Measurements from ENCODE around the gene ATP6V1G2.

Gene ATP6V1G2

DNA sequence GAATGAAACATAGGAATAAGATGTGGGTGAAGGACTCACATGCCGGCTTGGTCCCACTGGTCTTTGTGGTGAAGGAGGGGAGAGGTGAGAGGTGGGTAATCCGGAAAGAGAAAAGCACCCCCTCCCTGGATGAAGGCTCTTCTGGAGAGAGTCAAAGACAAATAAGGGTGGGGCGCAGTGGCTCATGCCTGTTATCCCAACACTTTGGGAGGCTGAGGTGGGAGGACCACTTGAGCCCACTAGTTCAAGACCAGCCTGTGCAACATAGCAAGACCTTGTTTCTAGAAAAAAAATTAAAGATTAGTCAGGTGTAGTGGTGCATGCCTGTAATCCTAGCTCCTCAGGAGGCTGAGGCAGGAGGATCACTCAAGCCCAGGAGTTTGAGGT, 32.7 kb upstream of the ATP6V1G2 start (continued):
- TF ChIP-seq RBAK (tag by site-specific recombination; IDR thresholded peaks at IDR 0.05) (no peak), ZNF155 (tag by site-specific recombination; IDR thresholded peaks at IDR 0.05) (no peak), ZNF311 (tag by site-specific recombination; IDR thresholded peaks at IDR 0.05; ENCODE audit: borderline replicate concordance) (no peak), ZNF561 (tag by site-specific recombination; IDR thresholded peaks at IDR 0.05; ENCODE audit: borderline replicate concordance) (no peak), ZNF830 (tag by site-specific recombination; IDR thresholded peaks at IDR 0.05; ENCODE audit: low read depth) (no peak), ZNF571 (tag by site-specific recombination; IDR thresholded peaks at IDR 0.05) (no peak), ZNF660 (tag by site-specific recombination; IDR thresholded peaks at IDR 0.05) (no peak)

DNA sequence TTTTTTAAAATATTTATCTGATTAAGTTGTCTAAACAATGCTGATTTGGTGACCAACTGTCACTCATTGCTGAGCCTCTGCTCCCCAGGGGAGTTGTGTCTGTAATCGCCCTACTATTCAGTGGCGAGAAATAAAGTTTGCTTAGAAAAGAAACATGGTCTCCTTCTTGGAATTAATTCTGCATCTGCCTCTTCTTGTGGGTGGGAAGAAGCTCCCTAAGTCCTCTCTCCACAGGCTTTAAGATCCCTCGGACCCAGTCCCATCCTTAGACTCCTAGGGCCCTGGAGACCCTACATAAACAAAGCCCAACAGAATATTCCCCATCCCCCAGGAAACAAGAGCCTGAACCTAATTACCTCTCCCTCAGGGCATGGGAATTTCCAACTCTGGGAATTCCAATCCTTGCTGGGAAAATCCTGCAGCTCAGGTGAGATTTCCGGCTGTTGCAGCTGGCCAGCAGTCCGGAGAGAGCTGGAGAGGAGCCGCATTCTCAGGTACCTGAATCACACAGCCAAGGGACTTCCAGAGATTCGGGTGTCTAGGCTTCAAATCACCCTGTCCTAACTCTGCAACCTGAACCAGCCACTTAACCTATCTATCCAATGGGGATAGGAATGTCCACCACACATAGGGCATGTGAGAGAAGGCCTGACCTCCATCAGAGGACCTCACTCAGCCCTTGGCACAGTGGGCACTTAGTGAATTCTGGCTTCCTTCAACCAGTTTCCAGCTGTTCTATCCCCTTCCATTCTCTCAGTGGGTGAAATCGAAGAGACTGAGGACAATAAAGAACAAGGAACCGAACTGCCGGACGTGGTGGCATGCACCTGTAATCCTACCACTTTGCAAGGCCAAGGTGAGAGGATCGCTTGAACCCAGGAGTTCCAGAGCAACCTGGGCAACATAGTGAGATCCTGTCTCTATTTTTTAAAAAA, 32.0 kb upstream of the ATP6V1G2 start:
- Histone ChIP-seq H3K9me3 (ENCODE audit: control insufficient read depth, insufficient read depth, low read depth, low read length) (no peaks in the 10 kb centered on the region), H3K4me3 (ENCODE audit: low read depth, low read length) (no peak overlapping the region), H3K27ac (ENCODE audit: extremely low read depth, low read depth, low read length) (no peak overlapping the region), H3K36me3 (ENCODE audit: control insufficient read depth in 2 of 2, insufficient read depth in 1 of 2, low read length in 2 of 2) (no peaks in the 10 kb centered on the region), H3K4me1 (ENCODE audit: control insufficient read depth, insufficient read depth, low read length) (peaks cover 4% of the 10 kb centered on the region; the same call in 1 of the 2 replicates)
- 0 out of 2 replicates have a peak, but pooled peaks have one; percentile 50 for TF ChIP-seq IKZF3 (tag by site-specific recombination; IDR thresholded peaks at IDR 0.05)
- no peak for TF ChIP-seq SCRT1 (tag by site-specific recombination; IDR thresholded peaks at IDR 0.05; ENCODE audit: borderline replicate concordance)
- 0 out of 2 replicates have a peak, but pooled peaks have one; percentile 56 for TF ChIP-seq GFI1B (tag by site-specific recombination; IDR thresholded peaks at IDR 0.05)
- TF ChIP-seq ZNF341 (tag by site-specific recombination; IDR thresholded peaks at IDR 0.05; ENCODE audit: low read depth): peak; percentile 38; the same call in 1 of the 2 replicates
- TF ChIP-seq, protein P1, sequence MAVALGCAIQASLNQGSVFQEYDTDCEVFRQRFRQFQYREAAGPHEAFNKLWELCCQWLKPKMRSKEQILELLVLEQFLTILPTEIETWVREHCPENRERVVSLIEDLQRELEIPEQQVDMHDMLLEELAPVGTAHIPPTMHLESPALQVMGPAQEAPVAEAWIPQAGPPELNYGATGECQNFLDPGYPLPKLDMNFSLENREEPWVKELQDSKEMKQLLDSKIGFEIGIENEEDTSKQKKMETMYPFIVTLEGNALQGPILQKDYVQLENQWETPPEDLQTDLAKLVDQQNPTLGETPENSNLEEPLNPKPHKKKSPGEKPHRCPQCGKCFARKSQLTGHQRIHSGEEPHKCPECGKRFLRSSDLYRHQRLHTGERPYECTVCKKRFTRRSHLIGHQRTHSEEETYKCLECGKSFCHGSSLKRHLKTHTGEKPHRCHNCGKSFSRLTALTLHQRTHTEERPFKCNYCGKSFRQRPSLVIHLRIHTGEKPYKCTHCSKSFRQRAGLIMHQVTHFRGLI (tag by site-specific recombination; IDR thresholded peaks at IDR 0.05): 0 out of 2 replicates have a peak, but pooled peaks have one; percentile 40
- POLR2A ChIA-PET: no interaction called here
- CTCF ChIA-PET: interaction anchor here (0.5 to 18.7 kb wide), 9 partner anchors 8 to 1582 kb away, joined by 3 to 518 read pairs (median 5); partner anchors contain the start of genes ATP6V1G2, LST1, LTA and NCR3

DNA sequence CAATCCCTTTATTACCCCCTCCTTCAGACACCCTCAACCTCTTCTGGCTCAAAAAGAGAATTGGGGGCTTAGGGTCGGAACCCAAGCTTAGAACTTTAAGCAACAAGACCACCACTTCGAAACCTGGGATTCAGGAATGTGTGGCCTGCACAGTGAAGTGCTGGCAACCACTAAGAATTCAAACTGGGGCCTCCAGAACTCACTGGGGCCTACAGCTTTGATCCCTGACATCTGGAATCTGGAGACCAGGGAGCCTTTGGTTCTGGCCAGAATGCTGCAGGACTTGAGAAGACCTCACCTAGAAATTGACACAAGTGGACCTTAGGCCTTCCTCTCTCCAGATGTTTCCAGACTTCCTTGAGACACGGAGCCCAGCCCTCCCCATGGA, 31.2 kb upstream of the ATP6V1G2 start:
- peaks cover 4% of the 10 kb centered on the region; the same call in 1 of the 2 replicates for H3K4me1 ChIP-seq (ENCODE audit: control insufficient read depth, insufficient read depth, low read length)
- H3K4me3 ChIP-seq (ENCODE audit: low read depth, low read length): no peak overlapping the region
- H3K9me3 ChIP-seq (ENCODE audit: control insufficient read depth, insufficient read depth, low read depth, low read length): no peaks in the 10 kb centered on the region
- ChIA-PET CTCF (interaction anchor here (0.6 to 18.7 kb wide), 6 partner anchors 9 to 226 kb away, joined by 3 to 518 read pairs (median 8); partner anchors contain the start of genes LST1, LTA and NCR3), POLR2A (interaction anchor here (1.4 kb wide), 1 partner anchor 26 kb away, joined by 4 read pairs; no protein-coding TSS in a partner anchor)
- H3K36me3 ChIP-seq (ENCODE audit: control insufficient read depth in 2 of 2, insufficient read depth in 1 of 2, low read length in 2 of 2): no peaks in the 10 kb centered on the region
- H3K27ac ChIP-seq (ENCODE audit: extremely low read depth, low read depth, low read length): no peak overlapping the region
- TF ChIP-seq, protein P2, sequence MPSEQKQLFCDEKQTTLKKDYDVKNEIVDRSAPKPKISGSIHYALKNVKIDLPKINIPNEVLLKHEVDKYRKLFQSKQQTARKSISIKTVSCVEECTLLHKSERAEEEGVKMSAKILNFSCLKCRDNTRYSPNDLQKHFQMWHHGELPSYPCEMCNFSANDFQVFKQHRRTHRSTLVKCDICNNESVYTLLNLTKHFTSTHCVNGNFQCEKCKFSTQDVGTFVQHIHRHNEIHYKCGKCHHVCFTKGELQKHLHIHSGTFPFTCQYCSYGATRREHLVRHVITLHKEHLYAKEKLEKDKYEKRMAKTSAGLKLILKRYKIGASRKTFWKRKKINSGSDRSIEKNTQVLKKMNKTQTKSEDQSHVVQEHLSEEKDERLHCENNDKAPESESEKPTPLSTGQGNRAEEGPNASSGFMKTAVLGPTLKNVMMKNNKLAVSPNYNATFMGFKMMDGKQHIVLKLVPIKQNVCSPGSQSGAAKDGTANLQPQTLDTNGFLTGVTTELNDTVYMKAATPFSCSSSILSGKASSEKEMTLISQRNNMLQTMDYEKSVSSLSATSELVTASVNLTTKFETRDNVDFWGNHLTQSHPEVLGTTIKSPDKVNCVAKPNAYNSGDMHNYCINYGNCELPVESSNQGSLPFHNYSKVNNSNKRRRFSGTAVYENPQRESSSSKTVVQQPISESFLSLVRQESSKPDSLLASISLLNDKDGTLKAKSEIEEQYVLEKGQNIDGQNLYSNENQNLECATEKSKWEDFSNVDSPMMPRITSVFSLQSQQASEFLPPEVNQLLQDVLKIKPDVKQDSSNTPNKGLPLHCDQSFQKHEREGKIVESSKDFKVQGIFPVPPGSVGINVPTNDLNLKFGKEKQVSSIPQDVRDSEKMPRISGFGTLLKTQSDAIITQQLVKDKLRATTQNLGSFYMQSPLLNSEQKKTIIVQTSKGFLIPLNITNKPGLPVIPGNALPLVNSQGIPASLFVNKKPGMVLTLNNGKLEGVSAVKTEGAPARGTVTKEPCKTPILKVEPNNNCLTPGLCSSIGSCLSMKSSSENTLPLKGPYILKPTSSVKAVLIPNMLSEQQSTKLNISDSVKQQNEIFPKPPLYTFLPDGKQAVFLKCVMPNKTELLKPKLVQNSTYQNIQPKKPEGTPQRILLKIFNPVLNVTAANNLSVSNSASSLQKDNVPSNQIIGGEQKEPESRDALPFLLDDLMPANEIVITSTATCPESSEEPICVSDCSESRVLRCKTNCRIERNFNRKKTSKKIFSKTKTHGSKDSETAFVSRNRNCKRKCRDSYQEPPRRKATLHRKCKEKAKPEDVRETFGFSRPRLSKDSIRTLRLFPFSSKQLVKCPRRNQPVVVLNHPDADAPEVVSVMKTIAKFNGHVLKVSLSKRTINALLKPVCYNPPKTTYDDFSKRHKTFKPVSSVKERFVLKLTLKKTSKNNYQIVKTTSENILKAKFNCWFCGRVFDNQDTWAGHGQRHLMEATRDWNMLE (tag by site-specific recombination; conservative IDR thresholded peaks at IDR 0.05; ENCODE audit: low read depth): no peak
- TF ChIP-seq ZNF621 (tag by site-specific recombination; IDR thresholded peaks at IDR 0.05) (no peak), HOXC10 (CRISPR knock-in tag; IDR thresholded peaks at IDR 0.05) (no peak)

Measured in HEK293 (cell line).